HTERT RPE-1 (cell line): ENCODE measurements around the gene SVIL.
"Not testable (repeated sequence)": the region's sequence is repeated elsewhere in the genome, so short reads cannot be mapped to it uniquely, and the experiment has no call there.

Experiments
- in situ Hi-C: fragments of 300-500 bp; cut with MboI; formaldehyde crosslinking; loops from 4 replicates; pipeline ENCODE4 v1.14.3; 2020; ENCODE audit warnings: low sequenced_read_pairs

Gene SVIL

GRCh38 chr10:29522061-29522855 is 112.5 kb downstream of the SVIL start:
- in situ Hi-C loops: no loop called here

GRCh38 chr10:29519659-29520058 is 115.1 kb downstream of the SVIL start:
- in situ Hi-C loops: no loop called here

GRCh38 chr10:29517352-29517923 is 117.3 kb downstream of the SVIL start:
- in situ Hi-C loops: no loop called here

GRCh38 chr10:29516309-29516932 is 118.3 kb downstream of the SVIL start:
- in situ Hi-C loops: not testable (repeated sequence)

- in situ Hi-C loops: not testable (repeated sequence)
These were observed 118.9 kb downstream of the SVIL start for GRCh38 chr10:29515879-29516278.

- in situ Hi-C loops: not testable (repeated sequence)
These were observed 119.7 kb downstream of the SVIL start for GRCh38 chr10:29515104-29515503.

GRCh38 chr10:29514306-29514705 is 120.5 kb downstream of the SVIL start:
- in situ Hi-C loops: no loop called here

- in situ Hi-C loops: no loop called here
These were observed 122.3 kb downstream of the SVIL start for GRCh38 chr10:29512425-29512974.

- in situ Hi-C loops: not testable (repeated sequence)
These were observed 123.0 kb downstream of the SVIL start for GRCh38 chr10:29511806-29512205.

- in situ Hi-C loops: not testable (repeated sequence)
These were observed 124.2 kb downstream of the SVIL start for GRCh38 chr10:29510483-29511157.

- in situ Hi-C loops: no loop called here
These were observed 126.1 kb downstream of the SVIL start for GRCh38 chr10:29508554-29509244.

- in situ Hi-C loops: not testable (repeated sequence)
These were observed 127.0 kb downstream of the SVIL start for GRCh38 chr10:29507750-29508149.

GRCh38 chr10:29506324-29506921 is 128.3 kb downstream of the SVIL start:
- in situ Hi-C loops: not testable (repeated sequence)

GRCh38 chr10:29502351-29502750 is 132.4 kb downstream of the SVIL start:
- in situ Hi-C loops: no loop called here

GRCh38 chr10:29501692-29502091 is 133.1 kb downstream of the SVIL start:
- in situ Hi-C loops: no loop called here

GRCh38 chr10:29499993-29500537 is 134.7 kb downstream of the SVIL start:
- in situ Hi-C loops: no loop called here

- in situ Hi-C loops: no loop called here
These were observed 138.2 kb downstream of the SVIL start for GRCh38 chr10:29496341-29497162.

GRCh38 chr10:29495366-29495765 is 139.4 kb downstream of the SVIL start:
- in situ Hi-C loops: no loop called here

- in situ Hi-C loops: no loop called here
These were observed 141.1 kb downstream of the SVIL start for GRCh38 chr10:29493697-29494096.
